ENCODE data around the gene EFCAB11.

GRCh38 chr14:89902881-89903280 lies 51.6 kb downstream of the EFCAB11 start:
- TF ChIP-seq MAX (IDR thresholded peaks at IDR 0.05): no peak
- TF ChIP-seq POLR2A (IDR thresholded peaks at IDR 0.05; ENCODE audit: control extremely low read depth in 1 of 2, low read depth in 2 of 2, low read length in 2 of 2): no peak
- no peak for TF ChIP-seq RFX5 (IDR thresholded peaks at IDR 0.05; ENCODE audit: borderline replicate concordance, low read depth, low read length)
- TF ChIP-seq JUND (IDR thresholded peaks at IDR 0.05; ENCODE audit: low read length): no peak
- TF ChIP-seq RAD21 (IDR thresholded peaks at IDR 0.05 in 1 of 2, conservative IDR thresholded peaks at IDR 0.05 in 1 of 2; ENCODE audit: low read depth in 2 of 2, low read length in 2 of 2): no peak
- no peak for TF ChIP-seq ZNF274 (IDR thresholded peaks at IDR 0.05; ENCODE audit: borderline replicate concordance, extremely low read depth, low read length)
- TF ChIP-seq, protein P1, sequence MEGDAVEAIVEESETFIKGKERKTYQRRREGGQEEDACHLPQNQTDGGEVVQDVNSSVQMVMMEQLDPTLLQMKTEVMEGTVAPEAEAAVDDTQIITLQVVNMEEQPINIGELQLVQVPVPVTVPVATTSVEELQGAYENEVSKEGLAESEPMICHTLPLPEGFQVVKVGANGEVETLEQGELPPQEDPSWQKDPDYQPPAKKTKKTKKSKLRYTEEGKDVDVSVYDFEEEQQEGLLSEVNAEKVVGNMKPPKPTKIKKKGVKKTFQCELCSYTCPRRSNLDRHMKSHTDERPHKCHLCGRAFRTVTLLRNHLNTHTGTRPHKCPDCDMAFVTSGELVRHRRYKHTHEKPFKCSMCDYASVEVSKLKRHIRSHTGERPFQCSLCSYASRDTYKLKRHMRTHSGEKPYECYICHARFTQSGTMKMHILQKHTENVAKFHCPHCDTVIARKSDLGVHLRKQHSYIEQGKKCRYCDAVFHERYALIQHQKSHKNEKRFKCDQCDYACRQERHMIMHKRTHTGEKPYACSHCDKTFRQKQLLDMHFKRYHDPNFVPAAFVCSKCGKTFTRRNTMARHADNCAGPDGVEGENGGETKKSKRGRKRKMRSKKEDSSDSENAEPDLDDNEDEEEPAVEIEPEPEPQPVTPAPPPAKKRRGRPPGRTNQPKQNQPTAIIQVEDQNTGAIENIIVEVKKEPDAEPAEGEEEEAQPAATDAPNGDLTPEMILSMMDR (IDR thresholded peaks at IDR 0.05; ENCODE audit: control extremely low read depth in 1 of 3, insufficient read depth in 1 of 3, low read depth in 1 of 3, low read length in 3 of 3): no peak
- TF ChIP-seq, protein P2, sequence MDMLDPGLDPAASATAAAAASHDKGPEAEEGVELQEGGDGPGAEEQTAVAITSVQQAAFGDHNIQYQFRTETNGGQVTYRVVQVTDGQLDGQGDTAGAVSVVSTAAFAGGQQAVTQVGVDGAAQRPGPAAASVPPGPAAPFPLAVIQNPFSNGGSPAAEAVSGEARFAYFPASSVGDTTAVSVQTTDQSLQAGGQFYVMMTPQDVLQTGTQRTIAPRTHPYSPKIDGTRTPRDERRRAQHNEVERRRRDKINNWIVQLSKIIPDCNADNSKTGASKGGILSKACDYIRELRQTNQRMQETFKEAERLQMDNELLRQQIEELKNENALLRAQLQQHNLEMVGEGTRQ (IDR thresholded peaks at IDR 0.05; ENCODE audit: low read length): no peak
